IMR-90 (cell line): ENCODE data around the gene FLYWCH1.

ENCODE experiments used
- CHD1 ChIP-seq: IDR thresholded peaks from 2 replicates; pipeline ENCODE4 v1.6.1; 2012; ENCODE audit warnings: low read depth, low read length, improper control_type of control experiment
- FOS ChIP-seq: fragments of 150-350 bp; IDR thresholded peaks from 2 replicates; pipeline ENCODE4 v1.6.1; 2016; ENCODE audit warnings: low read depth, low read length
- RAD21 ChIP-seq: IDR thresholded peaks from 2 replicates; pipeline ENCODE4 v1.6.1; 2012; ENCODE audit warnings: low read length, improper control_type of control experiment
- TF ChIP-seq, protein P1 (sequence below): conservative IDR thresholded peaks from 2 replicates; pipeline ENCODE4 v1.5.1; 2012; ENCODE audit warnings: mild to moderate bottlenecking, low read depth, low read length, improper control_type of control experiment

DNA sequence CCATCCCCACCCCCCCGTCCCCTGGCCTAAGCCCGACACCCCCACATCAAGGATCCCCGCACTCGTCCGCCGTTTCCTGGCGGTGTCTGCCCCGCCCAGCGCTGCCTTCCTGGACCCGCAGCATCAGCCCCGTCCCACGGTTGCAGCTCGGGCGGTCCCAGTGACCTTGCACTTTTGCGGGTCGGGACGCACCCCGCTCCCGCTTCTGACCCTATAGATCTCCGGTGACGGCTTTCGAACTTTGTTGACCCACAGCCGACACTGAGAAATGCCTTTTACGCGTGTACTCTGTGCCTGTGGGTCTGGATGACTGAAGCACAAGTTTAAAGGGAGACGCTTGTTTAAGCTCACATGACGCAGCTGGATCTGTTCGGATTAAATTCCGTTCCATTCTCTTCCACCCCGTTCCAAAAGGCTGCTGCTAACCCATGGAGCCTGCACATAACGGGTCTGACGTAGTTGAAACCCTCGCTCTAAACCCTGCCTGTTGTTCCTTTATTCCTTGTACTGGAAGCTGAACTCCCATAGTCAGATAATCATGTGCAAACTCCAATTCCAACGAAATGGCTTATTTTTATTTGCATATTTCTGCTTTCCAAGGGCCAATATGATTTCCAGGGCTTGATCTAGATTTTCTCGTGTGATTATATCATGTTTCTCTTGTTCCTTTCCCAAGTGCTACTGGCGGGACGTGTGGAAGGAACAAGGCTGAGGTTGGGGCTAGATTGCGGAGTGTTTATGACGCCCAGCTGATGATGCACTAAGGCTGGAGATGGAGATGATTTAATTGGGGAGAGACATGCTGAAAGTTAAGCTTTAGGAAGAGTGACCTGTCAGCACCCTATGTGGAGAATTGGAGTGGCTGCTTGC, 834 bp downstream of the FLYWCH1 start:
- TF ChIP-seq RAD21 (no peak), CHD1 (no peak), FOS (no peak)
- TF ChIP-seq, protein P1, sequence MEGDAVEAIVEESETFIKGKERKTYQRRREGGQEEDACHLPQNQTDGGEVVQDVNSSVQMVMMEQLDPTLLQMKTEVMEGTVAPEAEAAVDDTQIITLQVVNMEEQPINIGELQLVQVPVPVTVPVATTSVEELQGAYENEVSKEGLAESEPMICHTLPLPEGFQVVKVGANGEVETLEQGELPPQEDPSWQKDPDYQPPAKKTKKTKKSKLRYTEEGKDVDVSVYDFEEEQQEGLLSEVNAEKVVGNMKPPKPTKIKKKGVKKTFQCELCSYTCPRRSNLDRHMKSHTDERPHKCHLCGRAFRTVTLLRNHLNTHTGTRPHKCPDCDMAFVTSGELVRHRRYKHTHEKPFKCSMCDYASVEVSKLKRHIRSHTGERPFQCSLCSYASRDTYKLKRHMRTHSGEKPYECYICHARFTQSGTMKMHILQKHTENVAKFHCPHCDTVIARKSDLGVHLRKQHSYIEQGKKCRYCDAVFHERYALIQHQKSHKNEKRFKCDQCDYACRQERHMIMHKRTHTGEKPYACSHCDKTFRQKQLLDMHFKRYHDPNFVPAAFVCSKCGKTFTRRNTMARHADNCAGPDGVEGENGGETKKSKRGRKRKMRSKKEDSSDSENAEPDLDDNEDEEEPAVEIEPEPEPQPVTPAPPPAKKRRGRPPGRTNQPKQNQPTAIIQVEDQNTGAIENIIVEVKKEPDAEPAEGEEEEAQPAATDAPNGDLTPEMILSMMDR: no peak
